Measurements from ENCODE around the gene KCND3.

DNA sequence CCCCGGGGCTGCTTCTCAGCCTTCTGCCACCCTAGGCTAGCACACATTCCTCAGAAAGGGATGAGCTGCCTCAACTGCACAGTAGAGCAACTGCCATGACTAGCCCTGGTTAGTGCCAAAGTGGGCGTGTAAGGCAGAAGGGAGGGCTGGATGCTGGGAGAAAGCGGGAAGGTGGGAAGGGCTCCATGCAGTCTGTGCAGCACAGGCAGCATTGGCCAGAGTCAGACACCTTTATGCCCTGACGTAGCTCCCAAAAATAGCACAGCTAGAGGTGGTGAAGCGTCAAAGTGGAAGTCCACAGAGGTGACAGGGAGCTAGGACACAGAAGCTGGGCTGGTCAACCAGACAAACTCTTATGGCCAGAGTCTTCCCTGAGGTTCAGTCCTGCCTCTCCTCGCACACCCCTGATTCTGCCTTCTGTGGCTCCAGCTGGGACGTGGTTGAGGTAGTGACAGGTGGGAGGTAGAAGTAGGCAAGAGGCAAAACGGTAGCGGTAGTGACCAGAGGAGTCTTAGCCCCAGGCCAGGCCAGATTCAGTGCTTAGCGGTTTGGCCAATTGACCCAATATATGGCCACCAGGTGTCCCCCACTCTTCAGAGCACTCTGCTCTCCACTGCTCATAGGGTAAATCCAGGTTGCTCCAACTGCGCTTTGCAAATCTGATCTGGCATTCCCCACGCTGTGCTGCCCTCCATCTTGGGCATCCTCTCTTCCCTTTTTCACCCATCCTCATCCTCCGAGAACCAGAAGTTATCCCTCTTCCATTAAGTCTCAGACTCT is 188.2 kb downstream of the KCND3 start:
- TF ChIP-seq EZH2 (IDR thresholded peaks at IDR 0.05; ENCODE audit: borderline replicate concordance, low read length), result no peak
- no peak for TF ChIP-seq CTCF (IDR thresholded peaks at IDR 0.05; ENCODE audit: low read length)
